Pancreas (tissue), 10 donors: ENCODE data around the gene SDC1. TPM values are rescaled to one million over a fixed set of nuclear protein-coding genes. Genes with fewer than 3 reads are reported as not detected.

Experiments
- ATAC-seq, 4 donors: fragments of 200-7000 bp; cut with Tn5 transposase; one replicate each; pipeline versions ENCODE4 v1.8.0 to v1.9.1; 2020; ENCODE audit warnings: mild to moderate bottlenecking in 4 of 4, moderate library complexity in 4 of 4
- DNase-seq, 6 donors: peaks; one replicate each; pipeline ENCODE4 v3.0.0-alpha.2; 2020
- FAIRE-seq: peaks from 2 replicates; lab custom pipeline; 2012; peaks lifted over from hg19 to GRCh38; lab: Jason Lieb, UNC
- H3K27ac ChIP-seq, 4 donors: fragments of 200-600 bp; sonication (generic); 1 replicate in 3 of 4; 2 replicates in 1 of 4; pipeline versions ENCODE4 v1.5.0 to v1.8.0; 2020
- H3K27me3 ChIP-seq, 4 donors: fragments of 200-600 bp; one replicate each; pipeline ENCODE4 v1.8.0; 2021
- H3K36me3 ChIP-seq, 3 donors: fragments of 200-600 bp; sonication (generic) in 1 of 3; one replicate each; pipeline versions ENCODE4 v1.5.0 to v1.8.0; 2020 to 2021
- H3K4me1 ChIP-seq, 3 donors: fragments of 200-600 bp; one replicate each; pipeline ENCODE4 v1.8.0; 2021
- H3K4me3 ChIP-seq, 4 donors: fragments of 200-600 bp; sonication (generic) in 2 of 4; one replicate each; pipeline versions ENCODE4 v1.5.0 to v1.8.0; 2020 to 2021
- H3K9me3 ChIP-seq, 4 donors: fragments of 200-600 bp; one replicate each; pipeline ENCODE4 v1.8.0; 2021
- WGBS, 2 donors: extraction: QIAGEN DNeasy Blood & Tissue Kit; methylation state at CpG; one replicate each; pipeline ENCODE4 v1.1.7; 2013; 5-methylcytosine and 5-hydroxymethylcytosine counted together
- intact Hi-C, 3 donors: fragments of 100-400 bp; cut with DNase I; formaldehyde crosslinking; loops; one replicate each; pipeline versions ENCODE4 v1.11.1 to v1.14.2; 2022
- polyA plus RNA-seq, 2 donors: library from polyadenylated mRNA; stranded (reverse); fragments of 200-250 nt; gene quantifications; one replicate each; pipeline ENCODE4 v1.2.3, GENCODE V29; 2013
- total RNA-seq, 6 donors: library from RNA; stranded (reverse); fragmentation: NEBNext Ultra II Directional in 4 of 6; extraction: Animal tissue kit (Norgen Biotek cat#: 25700) in 4 of 6; gene quantifications; one replicate each; pipeline versions ENCODE4 v1.2.1 to v1.2.4, GENCODE V29; 2021 to 2023
- TF ChIP-seq, protein P1 (sequence below), 4 donors: fragments of 200-600 bp; sonication (generic) in 3 of 4; IDR thresholded peaks; one replicate each; pipeline versions ENCODE4 v1.5.0 to v1.8.0; 2021; ENCODE audit warnings: antibody characterized with exemption in 4 of 4
- donor health status: healthy with polysubstance abuse.
- donor health status: DM: no; HTN: no; CAD: no; lungs with moderate emphysema.
- donor health status: DM: no; HTN: no; CAD: no.
- donor health status: control.
- donor health status: control.
- donor health status: Bipolar disorder and iron deficiency.
- donor health status: DM: yes; HTN: yes; CAD: no.
- donor health status: DM: no; HTN: no; CAD: no.
- donor health status: DM: no; HTN: no; CAD: no.
- donor health status: DM: yes; HTN: yes; CAD: no.

SDC1 gene
- total and polyA plus RNA-seq, 8 donors: 4.8 to 27.2 (median 19.9) TPM

DNA sequence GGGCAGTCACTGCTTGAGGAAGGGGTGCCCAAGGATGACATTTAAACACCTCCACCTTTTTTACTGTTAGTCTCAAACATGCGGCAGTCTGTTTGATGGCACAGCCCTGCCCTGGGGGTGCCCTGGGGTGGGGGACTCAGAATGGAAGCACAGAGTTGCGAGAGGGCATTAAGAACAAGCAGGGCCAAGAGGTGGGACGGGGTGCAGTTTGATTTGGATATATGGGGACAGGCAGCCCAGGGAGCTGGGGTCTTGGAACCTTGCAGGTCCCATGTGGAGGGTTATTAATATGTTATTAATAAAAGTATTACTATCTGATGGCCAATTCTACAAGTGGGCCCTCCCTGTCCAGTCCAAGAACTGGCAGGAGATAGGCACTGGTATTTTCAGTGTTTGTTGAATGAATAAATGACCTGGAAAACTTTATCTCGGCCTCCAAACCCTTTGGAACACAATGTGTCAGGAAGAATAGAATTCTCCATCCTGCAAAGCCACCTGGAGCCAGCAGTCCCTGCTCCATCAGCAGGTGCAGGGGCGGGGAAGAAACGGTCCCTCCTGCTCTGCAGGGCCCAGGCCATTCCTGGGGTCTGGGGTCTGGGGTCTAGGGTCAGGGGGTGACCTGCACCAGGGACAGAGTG is 25.2 kb downstream of the SDC1 start:
- peak in 1 of 6 donors; percentile 27 for DNase-seq
- H3K27ac ChIP-seq: no peak overlapping the region
- WGBS, 2 donors: 84 to 92% methylated on average over 6 of the region's 6 CpGs
- no peaks in the 10 kb centered on the region for H3K27me3 ChIP-seq
- peaks cover 0 to 8% (median 0%) of the 10 kb centered on the region in 3 donors for H3K36me3 ChIP-seq
- ATAC-seq: no peak
- H3K9me3 ChIP-seq: no peaks in the 10 kb centered on the region
- TF ChIP-seq, protein P1, sequence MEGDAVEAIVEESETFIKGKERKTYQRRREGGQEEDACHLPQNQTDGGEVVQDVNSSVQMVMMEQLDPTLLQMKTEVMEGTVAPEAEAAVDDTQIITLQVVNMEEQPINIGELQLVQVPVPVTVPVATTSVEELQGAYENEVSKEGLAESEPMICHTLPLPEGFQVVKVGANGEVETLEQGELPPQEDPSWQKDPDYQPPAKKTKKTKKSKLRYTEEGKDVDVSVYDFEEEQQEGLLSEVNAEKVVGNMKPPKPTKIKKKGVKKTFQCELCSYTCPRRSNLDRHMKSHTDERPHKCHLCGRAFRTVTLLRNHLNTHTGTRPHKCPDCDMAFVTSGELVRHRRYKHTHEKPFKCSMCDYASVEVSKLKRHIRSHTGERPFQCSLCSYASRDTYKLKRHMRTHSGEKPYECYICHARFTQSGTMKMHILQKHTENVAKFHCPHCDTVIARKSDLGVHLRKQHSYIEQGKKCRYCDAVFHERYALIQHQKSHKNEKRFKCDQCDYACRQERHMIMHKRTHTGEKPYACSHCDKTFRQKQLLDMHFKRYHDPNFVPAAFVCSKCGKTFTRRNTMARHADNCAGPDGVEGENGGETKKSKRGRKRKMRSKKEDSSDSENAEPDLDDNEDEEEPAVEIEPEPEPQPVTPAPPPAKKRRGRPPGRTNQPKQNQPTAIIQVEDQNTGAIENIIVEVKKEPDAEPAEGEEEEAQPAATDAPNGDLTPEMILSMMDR (IDR thresholded peaks at IDR 0.05): no peak
- no peak for FAIRE-seq
- no peak overlapping the region for H3K4me3 ChIP-seq
- peaks cover 4 to 12% (median 11%) of the 10 kb centered on the region in 3 donors for H3K4me1 ChIP-seq
- intact Hi-C loops: no loop called here

DNA sequence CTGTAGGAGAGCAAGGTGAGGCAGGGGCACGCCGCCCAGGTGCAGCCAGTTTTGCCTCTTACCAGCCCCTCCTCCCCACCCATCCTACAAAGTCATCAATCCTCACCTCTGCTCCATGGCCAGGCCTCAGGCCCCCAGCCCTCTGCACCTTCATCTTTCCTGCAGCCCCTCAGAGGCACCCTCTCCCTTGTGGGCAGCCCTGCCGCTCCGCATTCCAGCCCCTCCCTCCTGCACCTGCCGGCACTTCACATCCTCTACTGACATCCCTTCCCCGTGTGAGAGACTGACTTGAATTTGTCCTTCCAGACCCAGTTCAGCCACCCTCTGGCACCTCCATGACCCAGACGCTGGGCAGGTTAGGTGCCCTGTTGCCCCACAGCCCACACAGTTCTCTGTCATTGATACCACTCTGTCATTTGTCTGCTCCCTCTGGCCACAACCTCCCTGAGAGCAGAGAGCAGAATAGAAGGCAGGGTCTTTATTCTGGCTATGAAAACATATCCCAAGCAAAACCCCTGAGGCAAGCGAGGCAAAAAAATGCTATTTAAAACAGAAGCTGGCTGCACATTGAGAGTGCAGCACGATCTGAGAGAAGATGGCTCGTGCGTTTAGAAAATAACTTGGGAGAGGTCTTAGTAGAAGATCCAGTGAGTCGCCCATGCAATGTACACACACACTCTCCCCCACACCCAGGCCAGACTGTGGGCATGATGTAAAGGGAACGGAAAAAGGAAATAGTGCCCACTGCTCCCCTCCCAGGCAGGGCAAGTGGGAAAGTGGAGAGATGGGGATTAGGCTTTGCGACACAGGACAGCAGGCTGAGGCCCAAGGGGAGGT is 25.9 kb downstream of the SDC1 start:
- no peak for FAIRE-seq
- TF ChIP-seq, protein P1 (IDR thresholded peaks at IDR 0.05): no peak
- Histone ChIP-seq H3K27ac (no peak overlapping the region), H3K27me3 (no peaks in the 10 kb centered on the region), H3K9me3 (no peaks in the 10 kb centered on the region), H3K4me1 (peaks cover 4 to 12% (median 11%) of the 10 kb centered on the region in 3 donors), H3K36me3 (peaks cover 0 to 8% (median 0%) of the 10 kb centered on the region in 3 donors), H3K4me3 (no peak overlapping the region)
- no peak for ATAC-seq
- 87 to 89% methylated on average over 14 of the region's 14 CpGs for WGBS, 2 donors
- DNase-seq: no peak
- intact Hi-C loops: no loop called here

DNA sequence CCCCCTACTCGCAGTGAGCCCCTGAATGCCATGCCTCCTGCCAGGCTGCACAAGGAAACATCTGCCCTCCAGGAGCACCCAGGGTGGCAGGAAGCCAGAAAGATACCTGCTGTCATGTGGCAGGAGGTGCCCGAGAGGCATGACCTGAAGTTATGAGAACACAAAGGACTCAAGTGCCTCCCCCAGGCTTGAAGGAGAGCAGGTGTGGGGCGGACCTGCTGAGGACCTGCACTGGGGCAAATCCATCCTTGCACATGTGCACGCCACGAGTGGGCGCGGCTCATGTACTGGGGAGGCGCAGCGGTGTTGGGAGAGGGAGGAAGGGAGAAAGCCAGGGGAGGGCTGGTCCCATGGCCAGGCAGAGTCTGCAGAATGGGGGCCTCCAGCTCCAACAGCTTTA is 26.9 kb downstream of the SDC1 start:
- TF ChIP-seq, protein P1 (IDR thresholded peaks at IDR 0.05): no peak
- 58 to 76% methylated on average over 7 to 9 of the region's 9 CpGs for WGBS, 2 donors
- Histone ChIP-seq H3K27me3 (no peaks in the 10 kb centered on the region), H3K4me3 (no peak overlapping the region), H3K9me3 (no peaks in the 10 kb centered on the region), H3K4me1 (peaks cover 4 to 12% (median 11%) of the 10 kb centered on the region in 3 donors), H3K36me3 (peaks cover 0 to 8% (median 0%) of the 10 kb centered on the region in 3 donors), H3K27ac (no peak overlapping the region)
- intact Hi-C loops: no loop called here
- FAIRE-seq: no peak
- DNase-seq: peak in 2 of 6 donors; percentile 50 to 57
- peak in 3 of 4 donors; percentile 16 to 29 (median 22) for ATAC-seq

DNA sequence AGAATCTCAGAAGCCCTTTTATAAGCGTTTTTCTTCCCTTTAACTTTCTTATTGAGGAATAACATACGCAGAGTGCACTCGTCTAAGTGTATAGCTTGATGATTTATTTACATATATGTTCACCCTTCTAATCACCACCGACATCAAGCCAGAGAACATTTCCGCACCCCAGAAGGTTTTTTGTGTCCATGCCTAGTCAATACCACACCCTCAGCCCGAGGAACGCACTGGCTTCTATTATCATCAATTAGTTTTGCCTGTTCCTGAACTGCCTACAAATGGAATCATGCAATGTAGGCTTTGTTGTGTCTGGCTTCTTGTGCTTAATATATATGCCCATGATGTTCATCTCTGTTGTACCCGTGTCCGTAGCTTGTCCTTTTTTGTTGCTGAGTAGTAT is 27.7 kb downstream of the SDC1 start:
- H3K27me3 ChIP-seq: no peaks in the 10 kb centered on the region
- H3K9me3 ChIP-seq: no peaks in the 10 kb centered on the region
- H3K4me3 ChIP-seq: no peak overlapping the region
- FAIRE-seq: no peak
- intact Hi-C loops: no loop called here
- H3K27ac ChIP-seq: peak overlapping the region; percentile 52 to 84 (median 64)
- TF ChIP-seq, protein P1 (IDR thresholded peaks at IDR 0.05): no peak
- WGBS, 2 donors: 83 to 88% methylated on average over 9 of the region's 9 CpGs
- ATAC-seq: no peak
- peaks cover 4 to 12% (median 11%) of the 10 kb centered on the region in 3 donors for H3K4me1 ChIP-seq
- no peak for DNase-seq
- H3K36me3 ChIP-seq: peaks cover 0 to under 1% (median 0%) of the 10 kb centered on the region in 3 donors
